GM03348 (cell line): ENCODE data around the gene MIXL1.
"Not testable (repeated sequence)": the region's sequence is repeated elsewhere in the genome, so short reads cannot be mapped to it uniquely, and the experiment has no call there.

Experiments used
- DNase-seq: peaks from one replicate; pipeline ENCODE4 v3.0.0; 2012; ENCODE audit warnings: low spot score

MIXL1 gene

GRCh38 chr1:226215239-226215638, 8.2 kb upstream of the MIXL1 start:
- DNase-seq = no peak

DNA sequence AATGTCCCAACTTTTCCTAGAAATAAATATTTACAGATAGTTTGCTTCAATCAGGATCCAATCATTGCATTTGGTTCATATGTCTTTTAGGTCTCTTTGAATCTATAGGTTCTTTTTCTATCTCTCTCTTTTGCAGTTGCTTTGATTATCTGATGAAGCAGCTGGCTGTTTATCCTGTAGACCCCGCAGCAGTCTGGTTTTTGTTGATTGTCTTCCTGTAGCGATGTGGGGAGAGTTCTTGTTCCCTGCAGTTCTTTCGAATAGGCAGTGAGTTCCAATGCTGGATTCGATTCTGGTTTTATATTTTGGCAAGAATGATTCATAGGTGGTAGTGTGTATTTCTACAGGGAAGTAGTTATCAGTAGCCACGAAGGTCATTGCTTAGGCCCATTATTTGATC, 7.4 kb upstream of the MIXL1 start:
- DNase-seq = no peak

DNA sequence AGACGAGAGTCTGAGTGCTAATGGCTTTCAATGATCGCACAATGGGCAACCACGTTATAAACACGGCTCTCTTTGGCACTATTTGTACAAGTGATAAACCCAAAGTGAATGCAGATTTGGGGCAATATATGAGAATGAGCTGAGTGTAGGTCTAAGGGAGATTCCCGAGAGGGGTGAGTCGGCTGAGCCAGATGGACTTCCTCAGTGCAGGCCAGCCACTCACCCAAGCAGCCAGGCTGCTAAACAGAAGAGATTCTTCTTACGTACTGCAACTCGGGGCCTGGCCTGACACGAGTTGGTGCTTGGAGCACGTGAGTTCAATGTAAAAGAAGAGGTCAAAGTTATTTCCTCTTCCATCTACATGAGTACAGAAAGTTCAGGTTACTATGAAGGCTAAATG, 6.2 kb upstream of the MIXL1 start:
- no peak for DNase-seq

DNA sequence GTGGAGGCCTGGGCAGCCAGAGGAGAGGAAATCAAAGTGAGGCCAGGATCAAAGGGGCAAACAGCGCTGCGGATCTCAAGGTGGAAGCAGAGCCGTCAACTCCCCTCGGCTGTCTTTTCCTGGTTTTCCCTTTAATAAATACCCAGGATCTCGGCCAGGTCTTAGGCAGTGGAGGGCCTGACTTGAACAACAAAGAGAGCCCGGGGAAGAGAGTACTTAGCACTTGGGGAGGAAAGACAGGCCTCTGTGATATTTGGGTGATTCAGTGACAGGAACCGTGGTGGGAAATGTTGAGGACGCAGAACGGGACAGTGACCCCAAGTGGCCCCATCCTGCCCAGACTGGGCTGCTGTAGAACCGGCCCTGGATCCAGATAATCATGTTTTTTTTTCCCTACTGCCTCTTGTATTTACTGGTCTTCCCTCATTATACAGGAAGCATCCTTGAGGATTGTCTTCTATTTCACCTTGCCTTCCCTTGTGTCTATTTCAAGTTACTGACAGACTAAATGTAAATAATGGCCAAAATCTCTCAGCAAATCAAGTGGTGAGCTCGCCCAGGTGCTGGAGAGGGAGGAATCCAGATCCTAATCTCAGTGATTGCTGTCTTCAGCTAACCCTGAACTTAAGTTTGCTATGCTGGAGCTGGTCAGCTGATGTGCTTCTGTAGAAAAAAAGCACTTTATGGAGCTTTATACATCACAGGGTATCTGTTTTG, 2.8 kb upstream of the MIXL1 start:
- DNase-seq = no peak

GRCh38 chr1:226222686-226223085, 778 bp upstream of the MIXL1 start:
- no peak for DNase-seq

GRCh38 chr1:226223786-226224244, 351 bp downstream of the MIXL1 start:
- DNase-seq = peak; percentile 28

DNA sequence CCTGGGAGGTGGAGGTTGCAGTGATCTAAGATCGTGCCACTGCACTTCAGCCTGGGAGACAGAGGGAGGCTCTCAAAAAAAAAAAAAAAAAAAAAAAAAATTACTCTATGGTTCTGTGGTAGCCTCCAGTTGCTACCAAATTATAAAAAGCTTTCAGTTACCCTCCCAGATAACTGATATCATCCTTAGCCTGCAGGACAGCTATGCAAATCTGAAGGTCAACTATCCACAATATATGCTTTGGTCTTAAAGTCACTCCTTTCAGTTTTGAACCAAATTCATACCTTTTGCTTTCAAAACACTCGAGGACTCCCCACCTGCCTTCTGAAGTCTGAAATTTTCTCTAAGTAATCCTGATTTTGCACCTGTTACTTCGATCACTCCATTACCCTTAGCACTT, 3.1 kb downstream of the MIXL1 start:
- DNase-seq = no peak

- no peak for DNase-seq
These were observed 9.8 kb downstream of the MIXL1 start for GRCh38 chr1:226233293-226233692.

GRCh38 chr1:226233806-226234205, 10.3 kb downstream of the MIXL1 start:
- no peak for DNase-seq

DNA sequence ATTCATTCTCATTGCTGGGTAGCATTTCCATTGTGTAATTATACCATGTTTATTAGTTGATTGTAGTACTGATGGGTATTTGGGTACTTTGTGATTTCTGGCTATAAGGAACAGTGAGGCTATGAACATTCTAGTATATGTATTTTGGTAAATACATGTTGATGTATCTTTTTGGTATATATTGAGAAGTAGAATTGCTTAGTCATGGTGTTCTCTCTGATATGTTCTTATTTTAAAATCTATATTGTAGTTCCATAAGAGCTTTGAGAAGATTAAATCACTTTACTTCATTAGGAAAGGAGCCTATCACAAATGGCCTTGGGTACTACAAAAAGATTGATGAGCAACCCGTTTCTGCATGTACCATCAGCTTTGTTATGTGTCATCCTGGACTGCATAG, 13.4 kb downstream of the MIXL1 start:
- DNase-seq = no peak

DNA sequence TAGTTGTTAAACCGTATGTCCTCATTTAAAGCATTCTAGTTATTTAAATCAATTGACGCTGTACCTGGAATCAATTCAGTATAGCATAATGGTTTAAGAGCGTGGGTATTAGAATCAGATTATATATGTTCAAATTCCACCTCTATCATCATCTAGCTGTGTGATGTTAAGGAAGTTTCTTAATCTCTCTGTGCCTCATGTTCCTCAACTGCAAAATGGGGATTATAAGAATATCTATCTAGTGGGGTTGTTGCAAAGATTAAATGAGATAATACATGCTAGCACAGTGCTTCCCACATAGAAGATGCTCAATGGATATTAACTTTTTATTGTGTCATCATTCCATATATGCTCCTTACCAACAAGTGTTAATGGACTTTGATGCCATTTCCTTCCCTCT, 16.0 kb downstream of the MIXL1 start:
- no peak for DNase-seq

DNA sequence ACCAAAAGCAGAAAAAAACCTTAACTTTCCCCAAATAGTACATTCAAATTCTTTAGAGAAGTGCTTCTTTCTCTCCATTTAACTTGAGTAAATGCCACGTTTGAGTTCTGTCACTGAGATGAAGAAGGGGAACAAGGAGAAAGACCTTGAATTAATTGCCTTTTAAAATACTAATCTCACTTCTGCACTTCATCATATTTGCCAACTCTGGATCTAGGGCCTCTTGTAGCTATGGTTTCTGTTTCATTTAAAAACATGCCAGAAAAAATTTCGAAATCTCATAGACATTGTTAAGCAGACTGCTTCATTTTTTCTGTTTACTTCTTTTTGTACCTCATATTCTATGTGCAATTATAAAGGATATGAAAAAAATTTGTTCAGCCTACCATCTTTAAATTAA, 24.6 kb downstream of the MIXL1 start:
- peak; percentile 36 for DNase-seq

GRCh38 chr1:226248796-226249195, 25.3 kb downstream of the MIXL1 start:
- no peak for DNase-seq

DNA sequence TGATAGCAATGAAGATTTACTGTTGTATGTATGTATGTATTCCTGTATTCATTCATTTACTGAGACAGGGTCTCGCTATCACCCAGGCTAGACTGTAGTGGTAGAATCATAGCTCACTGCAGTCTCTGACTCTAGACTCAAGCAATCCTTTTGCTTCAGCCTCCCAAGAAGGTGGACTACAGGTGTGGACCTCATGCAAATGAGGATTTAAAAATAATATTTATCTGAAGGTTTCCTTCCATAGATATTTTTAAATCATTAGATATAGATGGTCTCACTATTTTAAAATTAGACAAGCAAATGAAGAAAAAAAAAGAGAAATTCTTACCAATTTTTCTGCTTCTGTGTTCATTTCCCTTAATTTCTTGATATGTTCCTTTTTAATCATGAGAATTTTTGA, 27.0 kb downstream of the MIXL1 start:
- no peak for DNase-seq

GRCh38 chr1:226252841-226253240, 29.4 kb downstream of the MIXL1 start:
- DNase-seq = not testable (repeated sequence)

DNA sequence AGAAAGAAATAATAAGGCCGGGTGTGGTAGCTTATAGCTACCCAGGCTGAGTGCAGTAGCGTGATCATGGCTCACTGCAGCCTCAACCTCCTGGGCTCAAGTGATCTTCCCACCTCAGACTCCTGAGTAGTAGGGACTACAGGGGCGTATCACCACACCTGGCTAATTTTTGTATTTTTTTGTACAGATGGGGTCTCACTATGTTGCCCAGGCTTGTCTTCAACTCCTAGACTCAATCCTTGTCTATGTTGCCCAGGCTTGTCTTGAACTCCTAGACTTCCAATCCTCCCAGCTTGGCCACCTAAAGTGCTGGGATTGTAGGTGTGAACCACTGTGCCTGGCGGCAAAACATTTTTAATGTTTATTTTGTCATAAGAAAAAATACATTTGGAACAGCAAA, 30.5 kb downstream of the MIXL1 start:
- DNase-seq = no peak

- DNase-seq = no peak
These were observed 31.9 kb downstream of the MIXL1 start for GRCh38 chr1:226255380-226255779.

GRCh38 chr1:226261818-226262217, 38.4 kb downstream of the MIXL1 start:
- DNase-seq = no peak

DNA sequence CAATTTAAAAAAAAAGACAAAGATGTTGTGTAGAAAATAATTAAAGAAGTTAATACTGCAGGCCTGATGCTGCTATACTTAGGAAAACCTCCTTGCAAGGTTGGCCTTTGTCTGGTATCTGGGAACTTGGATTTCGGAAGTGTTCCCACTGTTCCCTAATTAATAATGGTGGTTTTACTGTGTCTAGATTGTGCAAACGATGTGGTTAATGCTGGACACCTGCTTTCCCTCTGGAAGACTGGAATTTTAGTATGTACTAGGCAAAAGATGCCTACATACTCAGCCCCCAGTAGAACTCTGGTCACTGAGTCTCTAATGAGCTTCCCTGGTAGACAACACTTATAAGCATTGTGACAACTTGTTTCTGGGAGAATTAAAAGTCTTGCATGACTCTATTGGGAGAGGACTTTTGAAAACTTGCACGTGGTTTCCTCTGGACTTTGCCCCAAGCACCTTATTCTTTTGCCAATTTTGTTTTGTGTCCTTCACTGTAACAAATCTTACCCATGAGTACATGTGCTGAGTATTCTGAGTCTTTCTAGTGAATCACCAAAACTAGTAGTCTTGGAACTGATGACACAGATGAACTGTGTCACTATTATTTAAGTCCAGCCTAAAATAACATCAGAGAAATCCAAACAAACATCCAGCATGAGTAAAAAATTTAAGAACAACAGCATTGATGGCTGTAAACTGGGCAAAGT, 45.1 kb downstream of the MIXL1 start:
- DNase-seq = peak; percentile 38

DNA sequence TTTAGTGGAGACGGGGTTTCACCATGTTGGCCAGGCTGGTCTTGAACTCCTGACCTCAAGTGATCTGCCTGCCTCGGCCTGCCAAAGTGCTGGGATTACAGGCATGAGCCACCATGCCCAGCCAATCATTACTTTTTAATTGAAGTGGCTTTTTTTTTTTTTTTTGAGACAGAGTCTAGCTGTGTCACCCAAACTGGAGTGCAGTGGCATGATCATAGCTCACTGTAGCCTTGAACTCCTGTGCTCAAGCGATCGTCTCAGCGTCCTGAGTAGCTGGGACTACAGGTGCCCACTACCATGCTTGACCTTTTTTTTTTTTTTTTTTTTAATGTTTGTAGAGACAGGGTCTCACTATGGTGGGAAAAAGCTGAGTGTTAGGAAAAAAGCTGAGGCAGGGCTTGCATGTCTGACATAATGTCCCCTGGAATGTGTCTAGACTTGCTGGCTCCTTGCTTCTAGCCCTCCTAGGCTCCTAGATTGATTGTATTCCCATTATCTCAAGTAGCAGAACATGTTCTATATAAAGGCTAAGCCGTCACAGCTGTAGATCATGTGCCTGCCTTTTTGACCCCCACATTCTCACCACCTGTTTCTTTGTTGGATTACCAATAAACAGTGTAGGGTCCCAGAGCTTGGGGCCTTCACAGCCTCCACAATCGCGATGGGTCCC, 48.9 kb downstream of the MIXL1 start:
- DNase-seq = not testable (repeated sequence)

- no peak for DNase-seq
These were observed 50.7 kb downstream of the MIXL1 start for GRCh38 chr1:226274138-226274537.

DNA sequence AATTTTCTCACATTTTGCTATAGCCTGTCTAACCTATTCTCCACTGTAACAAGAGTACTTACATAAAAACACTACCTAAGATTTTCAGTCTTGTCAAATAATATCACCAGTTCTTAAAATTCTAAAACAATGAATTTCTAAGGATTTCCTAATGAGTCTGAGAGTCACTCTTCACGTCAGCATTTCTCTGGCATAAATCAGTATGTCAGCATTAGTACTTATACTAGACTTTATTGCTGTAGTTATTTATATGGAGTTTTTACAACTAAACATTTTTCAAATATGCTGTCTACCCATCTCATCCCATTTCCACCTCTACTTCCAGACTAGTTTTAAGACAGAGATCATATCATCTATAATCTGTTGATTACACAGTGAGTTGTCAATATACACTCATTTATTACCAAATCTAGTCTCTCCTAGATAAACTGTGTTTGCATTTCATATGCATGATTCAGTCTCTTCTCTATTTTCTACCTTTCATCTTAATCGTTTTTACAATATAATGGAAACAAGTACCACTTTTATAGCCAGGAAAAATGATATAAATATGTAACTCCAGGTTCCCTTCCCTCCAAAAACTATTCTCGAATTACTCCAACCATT, 52.7 kb downstream of the MIXL1 start:
- no peak for DNase-seq
